GM23338 (cell line): ENCODE data around the gene RPUSD1. TPM values are rescaled to one million over a fixed set of nuclear protein-coding genes. Genes with fewer than 3 reads are reported as not detected.

Experiments used
- ATAC-seq: fragments of 200-7000 bp; cut with Tn5 transposase; 3 replicates; pipeline ENCODE4 v1.9.1; 2020
- DNase-seq: peaks from one replicate; pipeline ENCODE4 v3.0.0-alpha.2; 2015; ENCODE audit warnings: low spot score
- H2AFZ ChIP-seq: fragments of 200-600 bp; sonication (generic); 2 replicates; pipeline ENCODE4 v1.8.0; 2016; ENCODE audit warnings: antibody characterized with exemption, mild to moderate bottlenecking, moderate library complexity
- H3F3A ChIP-seq: fragments of 200-600 bp; sonication (generic); replicated peaks from 2 replicates; pipeline ENCODE4 v1.8.0; 2017; ENCODE audit warnings: antibody characterized with exemption, mixed run types, low read depth
- H3K27ac ChIP-seq: fragments of 200-600 bp; sonication (generic); 2 replicates; pipeline ENCODE4 v1.6.1; 2016; ENCODE audit warnings: low read depth
- H3K27me3 ChIP-seq: fragments of 200-600 bp; sonication (generic); 2 replicates; pipeline ENCODE4 v1.8.0; 2016; ENCODE audit warnings: mild to moderate bottlenecking, mixed run types, moderate library complexity; ENCODE audit not compliant: insufficient read depth
- H3K36me3 ChIP-seq: fragments of 200-600 bp; sonication (generic); 2 replicates; pipeline ENCODE4 v1.8.0; 2016; ENCODE audit warnings: mild to moderate bottlenecking; ENCODE audit not compliant: insufficient read depth
- H3K4me1 ChIP-seq: fragments of 200-600 bp; sonication (generic); 2 replicates; pipeline ENCODE4 v1.8.0; 2016; ENCODE audit warnings: mild to moderate bottlenecking, moderate library complexity; ENCODE audit not compliant: insufficient read depth
- H3K4me2 ChIP-seq: fragments of 200-600 bp; sonication (generic); 2 replicates; pipeline ENCODE4 v1.7.1; 2017; ENCODE audit warnings: mixed run types
- H3K4me3 ChIP-seq: fragments of 200-600 bp; sonication (generic); 2 replicates; pipeline ENCODE4 v1.6.1; 2016; ENCODE audit warnings: mixed run types
- H3K79me2 ChIP-seq: fragments of 200-600 bp; sonication (generic); replicated peaks from 2 replicates; pipeline ENCODE4 v1.8.0; 2017; ENCODE audit warnings: mild to moderate bottlenecking; ENCODE audit not compliant: insufficient read depth
- H3K9me2 ChIP-seq: fragments of 200-600 bp; sonication (generic); 2 replicates; pipeline ENCODE4 v1.8.0; 2017; ENCODE audit not compliant: insufficient read depth
- H4K20me1 ChIP-seq: fragments of 200-600 bp; sonication (generic); replicated peaks from 2 replicates; pipeline ENCODE4 v1.8.0; 2017; ENCODE audit warnings: mild to moderate bottlenecking; ENCODE audit not compliant: insufficient read depth
- H3K27ac Mint-ChIP-seq: 2 replicates; pipeline ENCODE4 v1.8.0; 2020; ENCODE audit warnings: inconsistent platforms, mild to moderate bottlenecking, moderate library complexity, mixed read lengths
- H3K27me3 Mint-ChIP-seq: 3 replicates; pipeline ENCODE4 v1.8.0; 2022; ENCODE audit warnings: low read depth, mild to moderate bottlenecking, moderate library complexity, mixed read lengths, inconsistent platforms; ENCODE audit not compliant: insufficient read depth, poor library complexity
- H3K36me3 Mint-ChIP-seq: 3 replicates; pipeline ENCODE4 v1.8.0; 2021; ENCODE audit warnings: low read depth, mild to moderate bottlenecking, inconsistent platforms, moderate library complexity, mixed read lengths
- H3K4me1 Mint-ChIP-seq: 3 replicates; pipeline ENCODE4 v1.8.0; 2020; ENCODE audit warnings: mild to moderate bottlenecking, inconsistent platforms, mixed read lengths
- H3K4me3 Mint-ChIP-seq: 3 replicates; pipeline ENCODE4 v1.8.0; 2021; ENCODE audit warnings: moderate library complexity, mild to moderate bottlenecking, inconsistent platforms, mixed read lengths
- H3K9me3 Mint-ChIP-seq: 3 replicates; pipeline ENCODE4 v1.8.0; 2020; ENCODE audit warnings: moderate library complexity, mild to moderate bottlenecking, inconsistent platforms, mixed read lengths
- CREB1 ChIP-seq: fragments of 250-450 bp; sonication (Bioruptor Pico); IDR thresholded peaks from 2 replicates; pipeline ENCODE4 v1.5.0; 2020; ENCODE audit warnings: low read depth, mild to moderate bottlenecking, moderate library complexity
- CTCF ChIP-seq, 2 experiments: fragments of 200-600 bp in 1 of 2; sonication (generic) in 1 of 2; conservative IDR thresholded peaks; 2 replicates each; pipeline versions ENCODE4 v1.5.1 to v1.6.1; 2016 to 2017; ENCODE audit warnings: antibody characterized with exemption in 2 of 2, low read depth in 2 of 2, mild to moderate bottlenecking in 2 of 2, moderate library complexity in 1 of 2
- ETS1 ChIP-seq: IDR thresholded peaks from 2 replicates; pipeline ENCODE4 v1.6.1; 2016; ENCODE audit warnings: antibody characterized with exemption
- EZH2 ChIP-seq: fragments of 200-600 bp; sonication (generic); IDR thresholded peaks from one replicate; pipeline ENCODE4 v1.8.0; 2017; ENCODE audit warnings: antibody characterized with exemption, mild to moderate bottlenecking, low read depth; ENCODE audit not compliant: unreplicated experiment
- EZH2phosphoT487 ChIP-seq: fragments of 200-600 bp; sonication (generic); IDR thresholded peaks from one replicate; pipeline ENCODE4 v1.8.1; 2018; ENCODE audit warnings: antibody characterized with exemption; ENCODE audit not compliant: unreplicated experiment
- JUNB ChIP-seq: IDR thresholded peaks from one replicate; pipeline ENCODE4 v1.6.1; 2016; ENCODE audit warnings: antibody characterized with exemption; ENCODE audit not compliant: unreplicated experiment
- REST ChIP-seq: IDR thresholded peaks from one replicate; pipeline ENCODE4 v1.6.1; 2018; ENCODE audit warnings: antibody characterized with exemption; ENCODE audit not compliant: unreplicated experiment
- STAT1 ChIP-seq: IDR thresholded peaks from one replicate; pipeline ENCODE4 v1.6.1; 2016; ENCODE audit warnings: antibody characterized with exemption; ENCODE audit not compliant: unreplicated experiment
- ZNF114 ChIP-seq: fragments of 250-450 bp; sonication (Bioruptor Pico); IDR thresholded peaks from 2 replicates; pipeline ENCODE4 v1.5.0; 2020; ENCODE audit warnings: mild to moderate bottlenecking, moderate library complexity
- ZNF331 ChIP-seq: fragments of 250-450 bp; sonication (Bioruptor Pico); IDR thresholded peaks from 2 replicates; pipeline ENCODE4 v1.5.0; 2020; ENCODE audit warnings: low read depth, mild to moderate bottlenecking, moderate library complexity
- polyA plus RNA-seq: library from polyadenylated mRNA; unstranded; fragments of >200 nt; fragmentation: Nextera tagmentation; extraction: Ambion mirVana; gene quantifications from 2 replicates; pipeline ENCODE4 v1.2.1, GENCODE V29; 2016
- total RNA-seq: library from RNA; depleted of rRNA; stranded (reverse); fragments of >200 nt; shearing (Covaris generic); gene quantifications from 2 replicates; pipeline ENCODE4 v1.2.3, GENCODE V29; 2014

Gene RPUSD1
- total and polyA plus RNA-seq, 2 experiments from 2014 or later: 19.1 to 79.5 TPM

- TF ChIP-seq ETS1 (no peak), STAT1 (no peak), ZNF331 (CRISPR knock-in tag) (no peak), REST (no peak), JUNB (no peak), CTCF (conservative IDR thresholded peaks at IDR 0.05; ENCODE audit: low read depth in 2 of 2) (peak; percentile 64 to 90), EZH2phosphoT487 (no peak), CREB1 (CRISPR knock-in tag) (0 out of 2 replicates have a peak, but pooled peaks have one; percentile 15)
Measured at GRCh38 chr16:813204-813915, 25.2 kb upstream of the RPUSD1 start (continued).

DNA sequence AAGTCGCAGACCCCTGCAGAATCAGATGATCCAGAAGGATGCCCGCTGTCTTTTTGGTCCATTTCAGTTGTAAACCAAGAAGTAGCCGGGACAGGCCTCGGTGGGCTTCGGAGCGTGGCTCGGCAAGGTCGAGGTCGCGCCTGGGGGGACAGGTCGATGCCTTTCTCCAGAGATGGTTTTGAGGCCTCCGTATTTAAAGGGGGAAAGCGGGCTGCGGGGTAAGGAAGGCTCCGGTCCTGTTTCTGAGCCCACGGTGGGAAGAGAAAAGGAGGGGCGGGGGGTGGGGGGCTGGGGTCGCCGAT is 19.9 kb upstream of the RPUSD1 start:
- Mint-ChIP-seq H3K9me3 (peaks cover 5% of the 10 kb centered on the region; the same call in 2 of the 3 replicates), H3K4me1 (peaks cover 12% of the 10 kb centered on the region), H3K27me3 (peaks cover 30% of the 10 kb centered on the region), H3K27ac (peak overlapping the region; percentile 86), H3K4me3 (peak overlapping the region; percentile 98), H3K36me3 (0 out of 3 replicates have a peak, but pooled peaks cover 3% of the 10 kb centered on the region)
- TF ChIP-seq ZNF114 (CRISPR knock-in tag) (no peak), EZH2 (no peak), JUNB (no peak), REST (no peak), CTCF (conservative IDR thresholded peaks at IDR 0.05; ENCODE audit: low read depth in 2 of 2) (no peak), ETS1 (no peak)
- Histone ChIP-seq H3F3A (peaks cover 8% of the 10 kb centered on the region), H4K20me1 (peaks cover 3% of the 10 kb centered on the region; the same call in 1 of the 2 replicates), H2AFZ (peak overlapping the region; percentile 99), H3K9me2 (no peaks in the 10 kb centered on the region), H3K4me3 (peak overlapping the region; percentile 90), H3K36me3 (no peaks in the 10 kb centered on the region), H3K27me3 (peaks cover 19% of the 10 kb centered on the region), H3K79me2 (peaks cover 4% of the 10 kb centered on the region; the same call in 1 of the 2 replicates), H3K27ac (no peak overlapping the region), H3K4me2 (peak overlapping the region; percentile 93), H3K4me1 (no peaks in the 10 kb centered on the region)
- no peak for ATAC-seq
- no peak for DNase-seq
